Limb (tissue), 2 donors: ENCODE results near the gene POGLUT3.

ENCODE experiments used
- DNase-seq, 2 donors: peaks; one replicate each; pipeline ENCODE4 v3.0.0-alpha.2; 2016; ENCODE audit errors: extremely low spot score in 2 of 2

Gene POGLUT3

GRCh38 chr11:108498046-108498815 lies at the start of gene POGLUT3:
TSS of gene POGLUT3 (minus strand) at chr11:108498384. CDS start at chr11:108498366, 18 bp downstream.
- peak; percentile 73 to 86 for DNase-seq

GRCh38 chr11:108545909-108546501 lies 47.8 kb upstream of the POGLUT3 start:
- DNase-seq = no peak

- DNase-seq = no peak
Measured at GRCh38 chr11:108543316-108543964, 45.3 kb upstream of the POGLUT3 start.

- no peak for DNase-seq
Measured at GRCh38 chr11:108541531-108541930, 43.3 kb upstream of the POGLUT3 start.

- no peak for DNase-seq
Measured at GRCh38 chr11:108538502-108538901, 40.3 kb upstream of the POGLUT3 start.

- peak in 1 of 2 donors; percentile 31 for DNase-seq
Measured at GRCh38 chr11:108538022-108538424, 39.8 kb upstream of the POGLUT3 start.

- no peak for DNase-seq
Measured at GRCh38 chr11:108536783-108537182, 38.6 kb upstream of the POGLUT3 start.

GRCh38 chr11:108535384-108535955 lies 37.3 kb upstream of the POGLUT3 start:
- no peak for DNase-seq

GRCh38 chr11:108534274-108534882 lies 36.2 kb upstream of the POGLUT3 start:
- no peak for DNase-seq

GRCh38 chr11:108530426-108530825 lies 32.2 kb upstream of the POGLUT3 start:
- DNase-seq = no peak

GRCh38 chr11:108527382-108527781 lies 29.2 kb upstream of the POGLUT3 start:
- no peak for DNase-seq

- no peak for DNase-seq
Measured at GRCh38 chr11:108525161-108525560, 27.0 kb upstream of the POGLUT3 start.

GRCh38 chr11:108524422-108524821 lies 26.2 kb upstream of the POGLUT3 start:
- DNase-seq = no peak

GRCh38 chr11:108522318-108522717 lies 24.1 kb upstream of the POGLUT3 start:
- no peak for DNase-seq

- no peak for DNase-seq
Measured at GRCh38 chr11:108518581-108518980, 20.4 kb upstream of the POGLUT3 start.

- DNase-seq = no peak
Measured at GRCh38 chr11:108516125-108516524, 17.9 kb upstream of the POGLUT3 start.

GRCh38 chr11:108512708-108513107 lies 14.5 kb upstream of the POGLUT3 start:
- DNase-seq = no peak

GRCh38 chr11:108511851-108512474 lies 13.8 kb upstream of the POGLUT3 start:
- no peak for DNase-seq

- DNase-seq = no peak
Measured at GRCh38 chr11:108508653-108509593, 10.7 kb upstream of the POGLUT3 start.

- no peak for DNase-seq
Measured at GRCh38 chr11:108501396-108501795, 3.2 kb upstream of the POGLUT3 start.
